Upper lobe of left lung (tissue), 6 donors: Measurements from ENCODE around the gene FMNL2. TPM values are rescaled to one million over a fixed set of nuclear protein-coding genes. Genes with fewer than 3 reads are reported as not detected.

Experiments
- ATAC-seq, 2 donors: fragments of 200-7000 bp; cut with Tn5 transposase; one replicate each; pipeline ENCODE4 v1.9.1; 2022; ENCODE audit warnings: mild to moderate bottlenecking in 2 of 2, moderate library complexity in 2 of 2; ENCODE audit not compliant: low FRiP score in 2 of 2
- DNase-seq, 2 donors: peaks; one replicate each; pipeline ENCODE4 v3.0.0-alpha.2; 2019 to 2020
- H3K27ac ChIP-seq, 4 donors: fragments of 200-600 bp; sonication (generic); one replicate each; pipeline ENCODE4 v1.5.1; 2016 to 2019
- H3K27me3 ChIP-seq, 4 donors: fragments of 200-600 bp; sonication (generic); one replicate each; pipeline ENCODE4 v1.5.1; 2017 to 2019
- H3K36me3 ChIP-seq, 4 donors: fragments of 200-600 bp; sonication (generic); one replicate each; pipeline ENCODE4 v1.5.1; 2016 to 2019
- H3K4me1 ChIP-seq, 4 donors: fragments of 200-600 bp; sonication (generic); one replicate each; pipeline ENCODE4 v1.5.1; 2018 to 2019
- H3K4me3 ChIP-seq, 4 donors: fragments of 200-600 bp; sonication (generic); one replicate each; pipeline ENCODE4 v1.5.1; 2017 to 2019; ENCODE audit warnings: mild to moderate bottlenecking in 2 of 4, moderate library complexity in 1 of 4
- H3K9me3 ChIP-seq, 4 donors: fragments of 200-600 bp; sonication (generic); one replicate each; pipeline ENCODE4 v1.5.1; 2018 to 2019
- CTCF ChIP-seq, 6 experiments: fragments of 450-650 bp in 4 of 6; fragments of 200-600 bp in 2 of 6; sonication (generic) in 2 of 6; IDR thresholded peaks; one replicate each; pipeline ENCODE4 v1.5.1; 2016 to 2019; ENCODE audit warnings: antibody characterized with exemption in 6 of 6
- EP300 ChIP-seq, 4 donors: sonication (generic); formaldehyde crosslinking; IDR thresholded peaks; one replicate each; pipeline ENCODE4 v1.5.1; 2017; ENCODE audit warnings: antibody characterized with exemption in 4 of 4, control low read depth in 2 of 4
- POLR2A ChIP-seq, 4 donors: fragments of 450-650 bp; IDR thresholded peaks; one replicate each; pipeline ENCODE4 v1.5.1; 2016 to 2017; ENCODE audit warnings: antibody characterized with exemption in 4 of 4, mild to moderate bottlenecking in 2 of 4
- POLR2AphosphoS5 ChIP-seq, 2 donors: sonication (generic); formaldehyde crosslinking; IDR thresholded peaks; one replicate each; pipeline ENCODE4 v1.5.1; 2017; ENCODE audit warnings: antibody characterized with exemption in 2 of 2
- WGBS, 2 donors: methylation state at CpG; one replicate each; pipeline ENCODE4 v1.1.5; 2017 to 2018; 5-methylcytosine and 5-hydroxymethylcytosine counted together
- total RNA-seq, 6 donors: library from RNA; depleted of rRNA in 4 of 6; stranded (reverse); fragments of >200 nt in 4 of 6; gene quantifications; one replicate each; pipeline versions ENCODE4 v1.1.0 to v1.2.1, GENCODE V29; 2016 to 2021
- donor health status: DM: no; HTN: no; CAD: no; lungs with moderate emphysema.
- donor health status: DM: no; HTN: yes; CAD: no; lungs with severe emphysema.

The FMNL2 gene
- total RNA-seq, 6 donors from 2014 or later: 49.9 to 160 (median 66.9) TPM

- WGBS, 2 donors: 95 to 97% methylated on average over 3 of the region's 3 CpGs
- no peaks in the 10 kb centered on the region for H3K9me3 ChIP-seq
- H3K27ac ChIP-seq: no peak overlapping the region
- DNase-seq: no peak
- no peak for TF ChIP-seq POLR2A (IDR thresholded peaks at IDR 0.05)
- TF ChIP-seq EP300 (IDR thresholded peaks at IDR 0.05): no peak
- no peak for TF ChIP-seq POLR2AphosphoS5 (IDR thresholded peaks at IDR 0.05)
- no peak for TF ChIP-seq CTCF (IDR thresholded peaks at IDR 0.05)
- H3K27me3 ChIP-seq: no peaks in the 10 kb centered on the region
- no peak overlapping the region for H3K4me3 ChIP-seq
- H3K4me1 ChIP-seq: no peaks in the 10 kb centered on the region
- ATAC-seq: no peak
- peaks cover 0 to 4% (median 0%) of the 10 kb centered on the region in 4 donors for H3K36me3 ChIP-seq
Measured at GRCh38 chr2:152603166-152603565, 268.2 kb downstream of the FMNL2 start.

- WGBS, 2 donors: 89% methylated on average over 1 of the region's 1 CpG
- no peak for TF ChIP-seq CTCF (IDR thresholded peaks at IDR 0.05)
- TF ChIP-seq POLR2AphosphoS5 (IDR thresholded peaks at IDR 0.05): no peak
- TF ChIP-seq POLR2A (IDR thresholded peaks at IDR 0.05): no peak
- TF ChIP-seq EP300 (IDR thresholded peaks at IDR 0.05): no peak
Measured at GRCh38 chr2:152606081-152606480, 271.1 kb downstream of the FMNL2 start.

GRCh38 chr2:152606941-152607340 lies 272.0 kb downstream of the FMNL2 start:
- Histone ChIP-seq H3K4me1 (peaks cover 7 to 8% (median 7%) of the 10 kb centered on the region in 4 donors), H3K27me3 (no peaks in the 10 kb centered on the region), H3K27ac (no peak overlapping the region), H3K4me3 (no peak overlapping the region), H3K9me3 (no peaks in the 10 kb centered on the region), H3K36me3 (peaks cover 0 to 7% (median 0%) of the 10 kb centered on the region in 4 donors)
- ATAC-seq (no peak), DNase-seq (no peak)
- TF ChIP-seq EP300 (IDR thresholded peaks at IDR 0.05) (no peak), POLR2AphosphoS5 (IDR thresholded peaks at IDR 0.05) (no peak), CTCF (IDR thresholded peaks at IDR 0.05) (no peak), POLR2A (IDR thresholded peaks at IDR 0.05) (no peak)
- WGBS, 2 donors: 30 to 51% methylated on average over 2 of the region's 2 CpGs

More at GRCh38 chr2:152606081-152606480, 271.1 kb downstream of the FMNL2 start:
- ATAC-seq: no peak
- Histone ChIP-seq H3K27me3 (no peaks in the 10 kb centered on the region), H3K27ac (no peak overlapping the region), H3K4me3 (no peak overlapping the region), H3K9me3 (no peaks in the 10 kb centered on the region), H3K4me1 (no peaks in the 10 kb centered on the region), H3K36me3 (peaks cover 0 to 4% (median 0%) of the 10 kb centered on the region in 4 donors)
- no peak for DNase-seq

- Histone ChIP-seq H3K27me3 (no peaks in the 10 kb centered on the region), H3K9me3 (no peaks in the 10 kb centered on the region), H3K4me3 (no peak overlapping the region), H3K36me3 (peaks cover 0 to 7% (median 0%) of the 10 kb centered on the region in 4 donors), H3K4me1 (peaks cover 11 to 17% (median 13%) of the 10 kb centered on the region in 4 donors), H3K27ac (no peak overlapping the region)
- ATAC-seq (no peak), DNase-seq (no peak)
- TF ChIP-seq EP300 (IDR thresholded peaks at IDR 0.05) (no peak), POLR2AphosphoS5 (IDR thresholded peaks at IDR 0.05) (no peak), CTCF (IDR thresholded peaks at IDR 0.05) (no peak), POLR2A (IDR thresholded peaks at IDR 0.05) (no peak)
- 85 to 94% methylated on average over 7 of the region's 7 CpGs for WGBS, 2 donors
Measured at GRCh38 chr2:152607793-152608300, 272.9 kb downstream of the FMNL2 start.

GRCh38 chr2:152609154-152609553 lies 274.2 kb downstream of the FMNL2 start:
- ATAC-seq: no peak
- Histone ChIP-seq H3K27me3 (no peaks in the 10 kb centered on the region), H3K4me3 (no peak overlapping the region), H3K27ac (no peak overlapping the region), H3K36me3 (peaks cover 0 to 9% (median 0%) of the 10 kb centered on the region in 4 donors), H3K9me3 (no peaks in the 10 kb centered on the region), H3K4me1 (peaks cover 11 to 25% (median 13%) of the 10 kb centered on the region in 4 donors)
- WGBS, 2 donors: 83 to 88% methylated on average over 2 of the region's 2 CpGs
- no peak for TF ChIP-seq EP300 (IDR thresholded peaks at IDR 0.05)
- TF ChIP-seq POLR2AphosphoS5 (IDR thresholded peaks at IDR 0.05): no peak
- no peak for DNase-seq
